ENCODE results near the gene SEMA6B.

SEMA6B gene

GRCh38 chr19:4501691-4502090, 57.8 kb downstream of the SEMA6B start:
- TF ChIP-seq CTCF (IDR thresholded peaks at IDR 0.05; ENCODE audit: insufficient read depth, low read depth, low read length, missing control alignments): no peak
- no peak overlapping the region for H3K4me3 ChIP-seq (ENCODE audit: low read depth, low read length)
- no peak for DNase-seq (ENCODE audit: low read depth)

- H3K4me3 ChIP-seq (ENCODE audit: low read depth, low read length): no peak overlapping the region
- DNase-seq (ENCODE audit: low read depth): no peak
- TF ChIP-seq CTCF (IDR thresholded peaks at IDR 0.05; ENCODE audit: insufficient read depth, low read depth, low read length, missing control alignments): no peak
Observed at GRCh38 chr19:4500841-4501591, 58.5 kb downstream of the SEMA6B start.

- no peak for DNase-seq (ENCODE audit: low read depth)
- no peak for TF ChIP-seq CTCF (IDR thresholded peaks at IDR 0.05; ENCODE audit: insufficient read depth, low read depth, low read length, missing control alignments)
- no peak overlapping the region for H3K4me3 ChIP-seq (ENCODE audit: low read depth, low read length)
Observed at GRCh38 chr19:4499855-4500254, 59.6 kb downstream of the SEMA6B start.

- DNase-seq (ENCODE audit: low read depth): no peak
- no peak for TF ChIP-seq CTCF (IDR thresholded peaks at IDR 0.05; ENCODE audit: insufficient read depth, low read depth, low read length, missing control alignments)
Observed at GRCh38 chr19:4499318-4499717, 60.2 kb downstream of the SEMA6B start.

GRCh38 chr19:4498694-4499093, 60.8 kb downstream of the SEMA6B start:
- TF ChIP-seq CTCF (IDR thresholded peaks at IDR 0.05; ENCODE audit: insufficient read depth, low read depth, low read length, missing control alignments): no peak
- DNase-seq (ENCODE audit: low read depth): no peak
- no peak overlapping the region for H3K4me3 ChIP-seq (ENCODE audit: low read depth, low read length)

More at GRCh38 chr19:4499318-4499717, 60.2 kb downstream of the SEMA6B start:
- no peak overlapping the region for H3K4me3 ChIP-seq (ENCODE audit: low read depth, low read length)

- TF ChIP-seq CTCF (IDR thresholded peaks at IDR 0.05; ENCODE audit: insufficient read depth, low read depth, low read length, missing control alignments): no peak
- no peak for DNase-seq (ENCODE audit: low read depth)
- H3K4me3 ChIP-seq (ENCODE audit: low read depth, low read length): no peak overlapping the region
Observed at GRCh38 chr19:4497770-4498389, 61.6 kb downstream of the SEMA6B start.
